ENCODE data around the gene VWA1.

VWA1 gene

GRCh38 chr1:1435106-1435903 lies at the start of gene VWA1:
Gene VWA1 (plus strand): TSS chr1:1435690. CDS start chr1:1435749, 59 bp downstream.
- no peak for TF ChIP-seq CTCF (IDR thresholded peaks at IDR 0.05; ENCODE audit: low read depth, low read length, missing control alignments)
- no peak within 1 kb of the TSS for H3K4me3 ChIP-seq (ENCODE audit: low read depth, low read length)
- DNase-seq (ENCODE audit: low read depth), result no peak

GRCh38 chr1:1385931-1386330 lies 49.6 kb upstream of the VWA1 start:
- DNase-seq (ENCODE audit: low read depth), result no peak
- no peak for TF ChIP-seq CTCF (IDR thresholded peaks at IDR 0.05; ENCODE audit: low read depth, low read length, missing control alignments)
- H3K4me3 ChIP-seq (ENCODE audit: low read depth, low read length), result no peak overlapping the region

GRCh38 chr1:1387098-1388077 lies 48.1 kb upstream of the VWA1 start:
- H3K4me3 ChIP-seq (ENCODE audit: low read depth, low read length), result no peak overlapping the region
- DNase-seq (ENCODE audit: low read depth), result no peak
- no peak for TF ChIP-seq CTCF (IDR thresholded peaks at IDR 0.05; ENCODE audit: low read depth, low read length, missing control alignments)

- no peak for DNase-seq (ENCODE audit: low read depth)
Observed at GRCh38 chr1:1388078-1388472, 47.4 kb upstream of the VWA1 start.

GRCh38 chr1:1390675-1391074 lies 44.8 kb upstream of the VWA1 start:
- H3K4me3 ChIP-seq (ENCODE audit: low read depth, low read length), result no peak overlapping the region
- DNase-seq (ENCODE audit: low read depth), result no peak
- TF ChIP-seq CTCF (IDR thresholded peaks at IDR 0.05; ENCODE audit: low read depth, low read length, missing control alignments), result no peak

More at GRCh38 chr1:1388078-1388472, 47.4 kb upstream of the VWA1 start:
- no peak overlapping the region for H3K4me3 ChIP-seq (ENCODE audit: low read depth, low read length)
- no peak for TF ChIP-seq CTCF (IDR thresholded peaks at IDR 0.05; ENCODE audit: low read depth, low read length, missing control alignments)

- no peak overlapping the region for H3K4me3 ChIP-seq (ENCODE audit: low read depth, low read length)
- no peak for TF ChIP-seq CTCF (IDR thresholded peaks at IDR 0.05; ENCODE audit: low read depth, low read length, missing control alignments)
- no peak for DNase-seq (ENCODE audit: low read depth)
Observed at GRCh38 chr1:1391225-1391624, 44.3 kb upstream of the VWA1 start.

Measured in GM12864 (cell line).